ENCODE results near the gene LAMA2.

- TF ChIP-seq, protein P1, sequence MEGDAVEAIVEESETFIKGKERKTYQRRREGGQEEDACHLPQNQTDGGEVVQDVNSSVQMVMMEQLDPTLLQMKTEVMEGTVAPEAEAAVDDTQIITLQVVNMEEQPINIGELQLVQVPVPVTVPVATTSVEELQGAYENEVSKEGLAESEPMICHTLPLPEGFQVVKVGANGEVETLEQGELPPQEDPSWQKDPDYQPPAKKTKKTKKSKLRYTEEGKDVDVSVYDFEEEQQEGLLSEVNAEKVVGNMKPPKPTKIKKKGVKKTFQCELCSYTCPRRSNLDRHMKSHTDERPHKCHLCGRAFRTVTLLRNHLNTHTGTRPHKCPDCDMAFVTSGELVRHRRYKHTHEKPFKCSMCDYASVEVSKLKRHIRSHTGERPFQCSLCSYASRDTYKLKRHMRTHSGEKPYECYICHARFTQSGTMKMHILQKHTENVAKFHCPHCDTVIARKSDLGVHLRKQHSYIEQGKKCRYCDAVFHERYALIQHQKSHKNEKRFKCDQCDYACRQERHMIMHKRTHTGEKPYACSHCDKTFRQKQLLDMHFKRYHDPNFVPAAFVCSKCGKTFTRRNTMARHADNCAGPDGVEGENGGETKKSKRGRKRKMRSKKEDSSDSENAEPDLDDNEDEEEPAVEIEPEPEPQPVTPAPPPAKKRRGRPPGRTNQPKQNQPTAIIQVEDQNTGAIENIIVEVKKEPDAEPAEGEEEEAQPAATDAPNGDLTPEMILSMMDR (IDR thresholded peaks at IDR 0.05) = no peak
- TF ChIP-seq, protein P2, sequence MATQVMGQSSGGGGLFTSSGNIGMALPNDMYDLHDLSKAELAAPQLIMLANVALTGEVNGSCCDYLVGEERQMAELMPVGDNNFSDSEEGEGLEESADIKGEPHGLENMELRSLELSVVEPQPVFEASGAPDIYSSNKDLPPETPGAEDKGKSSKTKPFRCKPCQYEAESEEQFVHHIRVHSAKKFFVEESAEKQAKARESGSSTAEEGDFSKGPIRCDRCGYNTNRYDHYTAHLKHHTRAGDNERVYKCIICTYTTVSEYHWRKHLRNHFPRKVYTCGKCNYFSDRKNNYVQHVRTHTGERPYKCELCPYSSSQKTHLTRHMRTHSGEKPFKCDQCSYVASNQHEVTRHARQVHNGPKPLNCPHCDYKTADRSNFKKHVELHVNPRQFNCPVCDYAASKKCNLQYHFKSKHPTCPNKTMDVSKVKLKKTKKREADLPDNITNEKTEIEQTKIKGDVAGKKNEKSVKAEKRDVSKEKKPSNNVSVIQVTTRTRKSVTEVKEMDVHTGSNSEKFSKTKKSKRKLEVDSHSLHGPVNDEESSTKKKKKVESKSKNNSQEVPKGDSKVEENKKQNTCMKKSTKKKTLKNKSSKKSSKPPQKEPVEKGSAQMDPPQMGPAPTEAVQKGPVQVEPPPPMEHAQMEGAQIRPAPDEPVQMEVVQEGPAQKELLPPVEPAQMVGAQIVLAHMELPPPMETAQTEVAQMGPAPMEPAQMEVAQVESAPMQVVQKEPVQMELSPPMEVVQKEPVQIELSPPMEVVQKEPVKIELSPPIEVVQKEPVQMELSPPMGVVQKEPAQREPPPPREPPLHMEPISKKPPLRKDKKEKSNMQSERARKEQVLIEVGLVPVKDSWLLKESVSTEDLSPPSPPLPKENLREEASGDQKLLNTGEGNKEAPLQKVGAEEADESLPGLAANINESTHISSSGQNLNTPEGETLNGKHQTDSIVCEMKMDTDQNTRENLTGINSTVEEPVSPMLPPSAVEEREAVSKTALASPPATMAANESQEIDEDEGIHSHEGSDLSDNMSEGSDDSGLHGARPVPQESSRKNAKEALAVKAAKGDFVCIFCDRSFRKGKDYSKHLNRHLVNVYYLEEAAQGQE (IDR thresholded peaks at IDR 0.05; ENCODE audit: insufficient read depth in 1 of 2, low read depth in 2 of 2, low read length in 1 of 2) = no peak
- TF ChIP-seq POLR2AphosphoS5 (IDR thresholded peaks at IDR 0.05; ENCODE audit: low read depth, low read length) (no peak), SIN3A (IDR thresholded peaks at IDR 0.05; ENCODE audit: borderline replicate concordance, insufficient read depth, low read depth, low read length) (no peak)
Observed at GRCh38 chr6:129014302-129014701, 131.4 kb downstream of the LAMA2 start.
